Testis (tissue), 2 donors: Measurements from ENCODE around the gene SOWAHC.

Experiments used
- CTCF ChIP-seq, 3 experiments: fragments of 450-650 bp in 2 of 3; fragments of 200-600 bp in 1 of 3; sonication (generic) in 1 of 3; IDR thresholded peaks; one replicate each; pipeline ENCODE4 v1.5.1; 2016 to 2019; ENCODE audit warnings: antibody characterized with exemption in 3 of 3, mild to moderate bottlenecking in 2 of 3, moderate library complexity in 1 of 3
- POLR2A ChIP-seq: fragments of 450-650 bp; IDR thresholded peaks from one replicate; pipeline ENCODE4 v1.6.1; 2017; ENCODE audit warnings: antibody characterized with exemption, mild to moderate bottlenecking, moderate library complexity

- no peak for TF ChIP-seq CTCF (IDR thresholded peaks at IDR 0.05)
- TF ChIP-seq POLR2A: no peak
Measured at GRCh38 chr2:109654326-109655050, 40.3 kb downstream of the SOWAHC start.
